ENCODE data around the gene AFAP1.

Gene AFAP1

DNA sequence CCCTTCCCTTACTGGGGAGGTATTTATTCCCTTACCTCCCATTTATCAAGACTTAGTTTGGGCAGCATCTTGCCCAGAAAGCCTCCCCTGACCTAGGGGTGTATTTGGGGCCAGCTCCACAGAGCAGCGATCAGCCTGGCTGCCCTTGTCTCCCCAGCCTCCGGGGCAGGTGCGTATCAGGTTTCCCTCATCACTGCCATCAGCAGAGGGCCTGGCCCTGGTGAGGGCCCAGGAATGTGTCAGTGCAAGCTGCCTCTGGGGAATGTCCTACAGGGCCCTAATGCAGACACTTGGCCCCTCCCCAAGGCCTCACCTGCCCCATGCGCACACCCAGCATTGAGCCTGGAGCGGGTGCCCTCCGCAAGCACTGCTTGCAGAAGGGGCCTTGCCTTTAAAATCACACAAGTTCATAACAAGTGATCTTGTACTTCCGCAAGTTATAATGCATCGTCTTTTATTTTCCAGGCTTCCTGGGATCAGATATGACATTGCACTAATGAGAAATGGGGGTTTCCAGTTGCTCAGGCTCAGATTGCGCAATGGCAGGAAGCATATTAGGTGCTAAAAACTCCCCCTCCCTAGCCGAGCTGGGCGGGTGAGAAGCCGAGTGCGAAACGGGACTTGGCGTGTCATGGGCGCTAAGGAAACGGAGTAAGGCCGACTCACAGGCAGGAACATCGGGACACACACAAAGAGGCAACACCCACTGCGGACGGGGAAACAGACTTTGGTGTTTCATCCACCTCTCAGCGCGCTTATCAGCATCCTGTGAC, 25.4 kb upstream of the AFAP1 start:
- Histone ChIP-seq H3K18ac (ENCODE audit: low read length) (no peak overlapping the region), H2AK5ac (ENCODE audit: low read length) (no peak overlapping the region), H2BK12ac (ENCODE audit: low read length) (no peak overlapping the region), H4K12ac (ENCODE audit: low read depth, low read length) (no peak overlapping the region), H3K4me2 (ENCODE audit: low read length) (no peak overlapping the region), H3K4me3 (ENCODE audit: low read depth, low read length) (no peak overlapping the region), H2BK5ac (ENCODE audit: low read depth, low read length, poor library complexity) (no peak overlapping the region), H3K9ac (ENCODE audit: low read length) (no peak overlapping the region), H3K27ac (ENCODE audit: low read depth, low read length) (no peak overlapping the region), H2BK120ac (ENCODE audit: insufficient read depth, low read length, poor library complexity) (no peak overlapping the region), H3K23ac (ENCODE audit: low read length) (no peak overlapping the region), H3K79me1 (ENCODE audit: low read length) (no peaks in the 10 kb centered on the region), H3K27me3 (ENCODE audit: insufficient read depth, low read length) (no peaks in the 10 kb centered on the region), H3K4me1 (ENCODE audit: control insufficient read depth in 1 of 2, insufficient read depth in 2 of 2, low read length in 2 of 2) (peaks cover 17 to 28% of the 10 kb centered on the region in 2 experiments), H3K36me3 (ENCODE audit: control insufficient read depth in 1 of 2, insufficient read depth in 2 of 2, low read length in 2 of 2) (no peaks in the 10 kb centered on the region), H4K91ac (ENCODE audit: low read depth, low read length) (no peak overlapping the region), H4K8ac (ENCODE audit: low read depth, low read length) (no peak overlapping the region), H3K79me2 (ENCODE audit: control insufficient read depth, insufficient read depth, low read length, poor library complexity) (no peaks in the 10 kb centered on the region), H3K14ac (ENCODE audit: low read length) (no peak overlapping the region), H2AFZ (ENCODE audit: insufficient read depth, low read length, poor library complexity) (no peak overlapping the region), H3K9me3 (ENCODE audit: insufficient read depth, low read depth, low read length) (peaks cover 3% of the 10 kb centered on the region), H3K4ac (ENCODE audit: low read depth, low read length) (no peak overlapping the region)
- DNase-seq = peak; percentile 90 to 92
- WGBS (ENCODE audit: extremely low coverage, insufficient coverage, insufficient read length) = no CpG with 5 or more reads among the region's 23 CpGs

DNA sequence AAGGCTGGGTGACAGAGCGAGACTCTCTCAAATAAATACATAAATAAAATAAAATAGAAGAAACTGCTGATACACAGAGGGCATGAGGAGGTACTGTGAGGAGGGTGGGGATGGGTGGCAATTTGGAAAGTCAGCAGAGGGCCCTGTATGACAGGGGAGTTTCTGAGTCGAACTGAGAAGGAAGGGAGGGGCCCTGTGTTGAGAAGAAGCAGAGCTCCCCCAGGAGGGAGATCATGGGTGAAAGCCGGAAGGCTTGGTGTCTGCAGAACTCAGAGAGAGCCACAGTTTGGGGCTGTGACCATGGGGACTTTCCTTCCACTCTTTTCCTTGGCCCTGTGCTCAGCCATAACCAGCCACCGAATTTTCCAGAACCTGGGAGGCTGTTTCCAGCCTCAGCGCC, 24.8 kb upstream of the AFAP1 start:
- Histone ChIP-seq H2BK120ac (ENCODE audit: insufficient read depth, low read length, poor library complexity) (no peak overlapping the region), H3K79me1 (ENCODE audit: low read length) (no peaks in the 10 kb centered on the region), H3K18ac (ENCODE audit: low read length) (no peak overlapping the region), H3K27me3 (ENCODE audit: insufficient read depth, low read length) (no peaks in the 10 kb centered on the region), H2BK12ac (ENCODE audit: low read length) (peak overlapping the region; percentile 25), H3K4ac (ENCODE audit: low read depth, low read length) (no peak overlapping the region), H3K36me3 (ENCODE audit: control insufficient read depth in 1 of 2, insufficient read depth in 2 of 2, low read length in 2 of 2) (no peaks in the 10 kb centered on the region), H4K12ac (ENCODE audit: low read depth, low read length) (no peak overlapping the region), H3K27ac (ENCODE audit: low read depth, low read length) (no peak overlapping the region), H3K23ac (ENCODE audit: low read length) (no peak overlapping the region), H2AK5ac (ENCODE audit: low read length) (no peak overlapping the region), H3K4me1 (ENCODE audit: control insufficient read depth in 1 of 2, insufficient read depth in 2 of 2, low read length in 2 of 2) (peaks cover 14 to 23% of the 10 kb centered on the region in 2 experiments), H3K4me2 (ENCODE audit: low read length) (no peak overlapping the region), H3K79me2 (ENCODE audit: control insufficient read depth, insufficient read depth, low read length, poor library complexity) (no peaks in the 10 kb centered on the region), H4K91ac (ENCODE audit: low read depth, low read length) (no peak overlapping the region), H3K9me3 (ENCODE audit: insufficient read depth, low read depth, low read length) (peaks cover 3% of the 10 kb centered on the region), H3K14ac (ENCODE audit: low read length) (no peak overlapping the region), H4K8ac (ENCODE audit: low read depth, low read length) (no peak overlapping the region), H2AFZ (ENCODE audit: insufficient read depth, low read length, poor library complexity) (no peak overlapping the region), H2BK5ac (ENCODE audit: low read depth, low read length, poor library complexity) (no peak overlapping the region), H3K9ac (ENCODE audit: low read length) (no peak overlapping the region), H3K4me3 (ENCODE audit: low read depth, low read length) (no peak overlapping the region)
- peak in 1 of 2 donors; percentile 26 for DNase-seq
- WGBS (ENCODE audit: extremely low coverage, insufficient coverage, insufficient read length) = no CpG with 5 or more reads among the region's 5 CpGs

DNA sequence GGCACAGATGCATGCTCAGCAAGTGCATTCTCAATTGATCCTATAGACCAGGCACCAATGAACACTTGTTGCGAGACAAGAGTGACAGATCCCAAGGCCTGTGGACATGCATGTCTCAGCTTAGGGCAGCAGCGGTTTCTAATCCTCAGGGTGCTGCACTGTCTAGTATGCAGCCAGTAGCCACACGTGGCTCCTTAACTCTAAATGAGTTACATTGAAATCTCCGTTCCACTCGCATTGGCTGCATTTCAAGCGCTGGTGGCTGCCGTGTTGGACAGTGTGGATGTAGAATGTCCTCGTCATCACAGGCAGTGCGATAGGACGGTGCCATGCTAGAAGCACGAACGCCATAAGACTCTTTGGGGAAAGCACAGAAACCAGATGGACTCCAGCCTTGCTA, 24.0 kb upstream of the AFAP1 start:
- H4K12ac ChIP-seq (ENCODE audit: low read depth, low read length) = no peak overlapping the region
- H3K23ac ChIP-seq (ENCODE audit: low read length) = no peak overlapping the region
- peaks cover 14 to 21% of the 10 kb centered on the region in 2 experiments for H3K4me1 ChIP-seq (ENCODE audit: control insufficient read depth in 1 of 2, insufficient read depth in 2 of 2, low read length in 2 of 2)
- H3K4ac ChIP-seq (ENCODE audit: low read depth, low read length) = no peak overlapping the region
- H2AK5ac ChIP-seq (ENCODE audit: low read length) = peak overlapping the region; percentile 52
- no CpG with 5 or more reads among the region's 12 CpGs for WGBS (ENCODE audit: extremely low coverage, insufficient coverage, insufficient read length)
- no peak overlapping the region for H2AFZ ChIP-seq (ENCODE audit: insufficient read depth, low read length, poor library complexity)
- H3K27me3 ChIP-seq (ENCODE audit: insufficient read depth, low read length) = no peaks in the 10 kb centered on the region
- H3K9ac ChIP-seq (ENCODE audit: low read length) = no peak overlapping the region
- peak; percentile 52 to 61 for DNase-seq
- H3K79me2 ChIP-seq (ENCODE audit: control insufficient read depth, insufficient read depth, low read length, poor library complexity) = no peaks in the 10 kb centered on the region
- H3K14ac ChIP-seq (ENCODE audit: low read length) = no peak overlapping the region
- H2BK5ac ChIP-seq (ENCODE audit: low read depth, low read length, poor library complexity) = no peak overlapping the region
- peak overlapping the region; percentile 35 for H2BK12ac ChIP-seq (ENCODE audit: low read length)
- no peak overlapping the region for H3K27ac ChIP-seq (ENCODE audit: low read depth, low read length)
- no peaks in the 10 kb centered on the region for H3K36me3 ChIP-seq (ENCODE audit: control insufficient read depth in 1 of 2, insufficient read depth in 2 of 2, low read length in 2 of 2)
- H3K4me3 ChIP-seq (ENCODE audit: low read depth, low read length) = no peak overlapping the region
- peaks cover 3% of the 10 kb centered on the region for H3K9me3 ChIP-seq (ENCODE audit: insufficient read depth, low read depth, low read length)
- no peak overlapping the region for H4K91ac ChIP-seq (ENCODE audit: low read depth, low read length)
- no peak overlapping the region for H4K8ac ChIP-seq (ENCODE audit: low read depth, low read length)
- H3K18ac ChIP-seq (ENCODE audit: low read length) = no peak overlapping the region
- no peak overlapping the region for H3K4me2 ChIP-seq (ENCODE audit: low read length)
- no peaks in the 10 kb centered on the region for H3K79me1 ChIP-seq (ENCODE audit: low read length)
- H2BK120ac ChIP-seq (ENCODE audit: insufficient read depth, low read length, poor library complexity) = no peak overlapping the region

DNA sequence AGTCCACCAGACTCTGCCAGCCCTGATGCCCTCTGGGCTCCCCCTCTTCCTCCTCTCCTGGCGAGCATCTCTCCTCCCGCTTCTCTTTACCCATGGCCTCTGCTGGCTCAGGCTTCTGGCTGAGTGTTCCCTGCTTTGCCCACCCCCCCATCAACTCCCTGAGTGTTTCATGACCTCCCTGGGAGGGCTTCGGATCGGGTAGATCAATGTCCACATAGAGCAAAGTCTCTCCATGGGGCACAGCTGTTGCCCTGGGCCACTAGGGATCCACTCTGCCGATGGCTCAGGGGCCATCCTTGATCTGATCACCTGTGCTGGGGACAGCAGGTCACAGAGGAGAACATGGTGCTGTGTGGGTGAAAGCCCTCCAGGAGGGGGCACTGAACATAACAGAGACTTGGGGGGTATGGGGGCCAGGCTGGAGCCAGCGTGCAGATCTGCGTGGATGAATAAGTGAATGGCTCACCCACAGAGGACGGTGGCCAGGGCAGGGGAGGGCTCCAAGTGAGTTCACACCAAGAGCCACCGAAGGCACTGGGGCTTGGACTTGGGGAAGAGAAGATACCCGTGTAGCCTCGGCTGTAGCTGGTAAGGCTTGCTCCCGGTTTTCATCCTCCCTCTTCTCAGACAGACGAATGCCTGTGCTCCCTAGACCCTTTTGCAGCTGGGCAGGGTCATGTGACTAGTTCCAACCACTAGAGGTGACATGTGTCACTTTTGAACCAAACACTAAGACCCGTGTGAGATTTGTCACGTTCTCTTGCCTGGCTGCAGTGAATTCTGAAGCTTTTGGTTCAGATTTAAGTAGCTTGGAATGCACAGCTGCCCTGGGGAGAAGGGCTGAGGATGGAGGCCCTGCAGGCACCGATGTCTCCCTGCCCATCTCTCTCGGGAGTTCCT, 23.2 kb upstream of the AFAP1 start:
- Histone ChIP-seq H3K27me3 (ENCODE audit: insufficient read depth, low read length) (no peaks in the 10 kb centered on the region), H3K4ac (ENCODE audit: low read depth, low read length) (no peak overlapping the region), H3K9me3 (ENCODE audit: insufficient read depth, low read depth, low read length) (peaks cover 3% of the 10 kb centered on the region), H3K79me2 (ENCODE audit: control insufficient read depth, insufficient read depth, low read length, poor library complexity) (no peaks in the 10 kb centered on the region), H3K18ac (ENCODE audit: low read length) (no peak overlapping the region), H3K4me2 (ENCODE audit: low read length) (no peak overlapping the region), H2AK5ac (ENCODE audit: low read length) (no peak overlapping the region), H3K14ac (ENCODE audit: low read length) (no peak overlapping the region), H4K12ac (ENCODE audit: low read depth, low read length) (no peak overlapping the region), H2BK12ac (ENCODE audit: low read length) (no peak overlapping the region), H3K23ac (ENCODE audit: low read length) (no peak overlapping the region), H2AFZ (ENCODE audit: insufficient read depth, low read length, poor library complexity) (no peak overlapping the region), H3K4me1 (ENCODE audit: control insufficient read depth in 1 of 2, insufficient read depth in 2 of 2, low read length in 2 of 2) (peaks cover 14 to 21% of the 10 kb centered on the region in 2 experiments), H3K36me3 (ENCODE audit: control insufficient read depth in 1 of 2, insufficient read depth in 2 of 2, low read length in 2 of 2) (no peaks in the 10 kb centered on the region), H2BK5ac (ENCODE audit: low read depth, low read length, poor library complexity) (no peak overlapping the region), H3K4me3 (ENCODE audit: low read depth, low read length) (no peak overlapping the region), H2BK120ac (ENCODE audit: insufficient read depth, low read length, poor library complexity) (no peak overlapping the region), H4K8ac (ENCODE audit: low read depth, low read length) (no peak overlapping the region), H3K27ac (ENCODE audit: low read depth, low read length) (no peak overlapping the region), H3K9ac (ENCODE audit: low read length) (no peak overlapping the region), H3K79me1 (ENCODE audit: low read length) (no peaks in the 10 kb centered on the region), H4K91ac (ENCODE audit: low read depth, low read length) (no peak overlapping the region)
- WGBS (ENCODE audit: extremely low coverage, insufficient coverage, insufficient read length) = no CpG with 5 or more reads among the region's 17 CpGs
- DNase-seq = peak; percentile 64 to 86
